HepG2 (cell line): Measurements from ENCODE around the gene GFPT2.

ENCODE experiments used
- CBFB ChIP-seq: sonication (generic); formaldehyde crosslinking; IDR thresholded peaks from 2 replicates; pipeline ENCODE4 v1.4.0; 2020; ENCODE audit warnings: missing genetic modification reagents
- CEBPB ChIP-seq: IDR thresholded peaks from 2 replicates; pipeline ENCODE4 v1.6.1; 2011; ENCODE audit warnings: low read depth, low read length, improper control_type of control experiment, borderline replicate concordance
- CREB1 ChIP-seq, 2 experiments: fragments of 450-650 bp in 1 of 2; IDR thresholded peaks; 2 replicates each; pipeline ENCODE4 v1.6.1; 2016 to 2017; ENCODE audit warnings: control low read depth in 1 of 2, mild to moderate bottlenecking in 1 of 2, missing compliant biosample characterization in 1 of 2, missing genetic modification characterization in 1 of 2
- CTCF ChIP-seq: sonication (generic); formaldehyde crosslinking; IDR thresholded peaks from 2 replicates; pipeline ENCODE4 v1.5.0; 2020; ENCODE audit warnings: mild to moderate bottlenecking, missing genetic modification reagents, moderate library complexity
- FOXM1 ChIP-seq: sonication (generic); formaldehyde crosslinking; IDR thresholded peaks from 2 replicates; pipeline ENCODE4 v1.5.0; 2020; ENCODE audit warnings: missing genetic modification reagents
- MAX ChIP-seq: IDR thresholded peaks from 2 replicates; pipeline ENCODE4 v1.6.1; 2012; ENCODE audit warnings: inconsistent platforms
- NFATC3 ChIP-seq: sonication (generic); formaldehyde crosslinking; IDR thresholded peaks from 2 replicates; pipeline ENCODE4 v1.5.1; 2020; ENCODE audit warnings: mild to moderate bottlenecking, missing genetic modification reagents
- NR2F1 ChIP-seq, 2 experiments: fragments of 450-650 bp in 1 of 2; formaldehyde crosslinking in 1 of 2; IDR thresholded peaks; 2 replicates each; pipeline versions ENCODE4 v1.5.0 to v1.6.1; 2016 to 2020; ENCODE audit warnings: mild to moderate bottlenecking in 1 of 2, missing compliant biosample characterization in 1 of 2, missing genetic modification reagents in 1 of 2, moderate library complexity in 1 of 2
- POLR2A ChIP-seq, 2 experiments: IDR thresholded peaks; 2 replicates each; pipeline ENCODE4 v1.6.1; 2011; ENCODE audit warnings: low read depth in 2 of 2, low read length in 2 of 2, mild to moderate bottlenecking in 1 of 2, moderate library complexity in 1 of 2; ENCODE audit not compliant: insufficient read depth in 1 of 2
- SKIL ChIP-seq: sonication (generic); formaldehyde crosslinking; IDR thresholded peaks from 2 replicates; pipeline ENCODE4 v1.8.0; 2022; ENCODE audit warnings: missing genetic modification reagents, mild to moderate bottlenecking, moderate library complexity, borderline replicate concordance
- USF2 ChIP-seq, 2 experiments: sonication (generic) in 1 of 2; formaldehyde crosslinking in 1 of 2; IDR thresholded peaks; 2 replicates each; pipeline versions ENCODE4 v1.5.1 to v1.6.1; 2011 to 2020; ENCODE audit warnings: borderline replicate concordance in 1 of 2, low read depth in 1 of 2, low read length in 1 of 2, mild to moderate bottlenecking in 1 of 2, missing genetic modification reagents in 1 of 2, moderate library complexity in 1 of 2
- ZFP91 ChIP-seq: sonication (generic); formaldehyde crosslinking; IDR thresholded peaks from 2 replicates; pipeline ENCODE4 v1.9.0; 2022; ENCODE audit warnings: missing genetic modification reagents, mild to moderate bottlenecking, borderline replicate concordance
- ZNF142 ChIP-seq: sonication (generic); formaldehyde crosslinking; IDR thresholded peaks from 2 replicates; pipeline ENCODE4 v1.4.0; 2020; ENCODE audit warnings: missing genetic modification reagents

GRCh38 chr5:180339583-180340183, 13.5 kb downstream of the GFPT2 start:
- TF ChIP-seq POLR2A (IDR thresholded peaks at IDR 0.05; ENCODE audit: insufficient read depth in 1 of 2, low read depth in 2 of 2, low read length in 2 of 2), result no peak
- TF ChIP-seq CBFB (CRISPR knock-in tag), result no peak
- no peak for TF ChIP-seq USF2 (IDR thresholded peaks at IDR 0.05; ENCODE audit: low read depth, low read length)
- TF ChIP-seq USF2 (CRISPR knock-in tag; IDR thresholded peaks at IDR 0.05; ENCODE audit: borderline replicate concordance), result no peak
- TF ChIP-seq CREB1 (IDR thresholded peaks at IDR 0.05), result no peak
- TF ChIP-seq CREB1 (CRISPR knock-in tag; IDR thresholded peaks at IDR 0.05), result no peak
- no peak for TF ChIP-seq ZNF142
- no peak for TF ChIP-seq FOXM1
- TF ChIP-seq MAX, result no peak
- no peak for TF ChIP-seq CEBPB
- no peak for TF ChIP-seq ZFP91 (CRISPR knock-in tag)
- no peak for TF ChIP-seq CTCF (CRISPR knock-in tag)
- no peak for TF ChIP-seq NFATC3
- TF ChIP-seq NR2F1 (CRISPR knock-in tag; IDR thresholded peaks at IDR 0.05), result no peak
- no peak for TF ChIP-seq SKIL (CRISPR knock-in tag)
